GM19025 (cell line): ENCODE measurements around the gene SLC9A3.
A peak's percentile ranks its signal among the peaks of the same experiment; 100 is the strongest.

Source experiments
- ATAC-seq: cut with Tn5 transposase; IDR thresholded peaks from one replicate; pipeline ENCODE4 v1.9.1; 2021; ENCODE audit warnings: mild to moderate bottlenecking, low read depth, moderate library complexity; ENCODE audit not compliant: unreplicated experiment

SLC9A3 gene

GRCh38 chr5:556909-557441 lies 32.7 kb upstream of the SLC9A3 start:
- ATAC-seq: no peak

- no peak for ATAC-seq
Observed at GRCh38 chr5:555058-555623, 30.9 kb upstream of the SLC9A3 start.

GRCh38 chr5:554284-554988 lies 30.2 kb upstream of the SLC9A3 start:
- ATAC-seq: no peak

- ATAC-seq: no peak
Observed at GRCh38 chr5:553874-554273, 29.6 kb upstream of the SLC9A3 start.

DNA sequence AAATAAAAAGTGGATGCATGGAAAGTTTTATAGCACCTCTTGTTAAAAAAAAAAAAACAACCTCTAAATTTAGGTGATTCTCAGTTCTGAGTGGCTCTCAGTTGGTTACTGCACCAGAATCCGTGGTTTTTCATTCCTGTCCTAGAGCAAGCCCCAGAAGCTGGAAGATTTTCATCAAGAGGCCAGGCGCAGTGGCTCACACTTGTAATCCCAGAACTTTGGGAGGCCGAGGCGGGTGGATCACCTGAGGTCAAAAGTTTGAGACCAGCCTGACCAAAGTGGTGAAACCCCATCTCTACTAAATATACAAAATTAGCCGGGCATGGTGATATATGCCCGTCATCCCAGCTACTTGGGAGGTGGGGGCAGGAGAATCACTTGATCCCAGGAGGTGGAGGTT lies 27.2 kb upstream of the SLC9A3 start:
- ATAC-seq: no peak

GRCh38 chr5:549229-549628 lies 25.0 kb upstream of the SLC9A3 start:
- ATAC-seq: no peak

- ATAC-seq: no peak
Observed at GRCh38 chr5:548256-548655, 24.0 kb upstream of the SLC9A3 start.

- ATAC-seq: no peak
Observed at GRCh38 chr5:547086-547924, 23.1 kb upstream of the SLC9A3 start.

DNA sequence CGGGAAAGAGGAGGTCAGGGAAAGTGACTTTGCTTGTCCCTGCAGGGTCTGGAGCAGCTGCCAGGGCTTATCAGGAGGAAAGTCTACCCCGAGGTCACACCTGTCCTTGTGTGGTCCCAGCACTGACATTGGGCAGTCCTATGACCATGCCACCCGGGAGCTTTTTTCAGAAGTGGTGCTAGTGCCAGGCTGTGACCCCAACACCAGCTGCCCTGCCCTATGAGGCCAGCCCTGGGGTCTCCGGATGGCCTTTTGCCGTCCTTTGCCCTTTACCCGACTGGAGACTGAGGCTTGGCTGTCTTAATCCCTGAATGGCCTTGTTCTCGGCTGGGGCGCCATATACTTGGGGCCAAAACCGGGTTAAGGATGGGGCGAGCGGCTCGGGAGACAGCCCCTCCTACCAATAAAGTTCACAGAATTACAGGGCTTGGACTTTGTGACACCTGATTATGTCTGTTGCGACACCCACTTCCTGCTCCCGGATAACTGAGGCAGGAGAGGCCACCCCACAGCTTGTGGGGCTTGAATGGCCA lies 22.2 kb upstream of the SLC9A3 start:
- no peak for ATAC-seq

DNA sequence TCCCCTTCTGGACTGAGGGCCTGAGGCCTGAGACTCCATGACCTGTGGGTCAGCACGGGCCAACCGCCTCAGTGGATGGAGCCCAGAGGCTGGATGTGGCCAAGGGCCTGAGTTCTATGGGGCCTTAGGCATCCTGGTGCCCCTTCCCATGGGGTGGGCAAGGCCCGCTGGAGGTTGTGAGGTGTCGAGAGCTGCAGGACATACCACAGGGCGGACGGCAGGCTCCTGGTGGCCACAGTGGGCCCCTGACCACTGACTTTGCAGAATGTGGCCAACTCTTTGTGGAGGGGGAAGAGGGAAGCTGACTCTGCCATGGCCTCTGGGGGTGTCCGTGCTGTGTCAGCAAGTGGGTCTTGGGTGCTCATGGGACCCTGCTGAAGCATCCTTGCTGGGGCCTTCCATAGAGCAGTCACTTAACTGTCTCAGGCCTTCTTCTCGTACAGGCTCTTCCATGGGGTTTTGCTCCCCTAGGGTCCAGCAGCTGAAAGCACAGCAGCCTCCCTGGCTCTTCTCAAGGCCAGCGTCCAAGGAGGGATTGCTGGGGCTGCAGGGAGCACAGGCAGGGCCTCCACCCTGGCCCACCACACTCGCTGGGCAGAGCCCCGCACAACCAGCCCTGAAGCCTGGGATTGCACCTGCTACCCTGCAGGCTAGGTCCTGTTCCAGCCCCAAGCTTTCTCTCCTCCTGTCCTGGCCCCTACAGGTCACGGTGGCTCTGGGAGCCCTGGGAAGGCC lies 21.6 kb upstream of the SLC9A3 start:
- no peak for ATAC-seq

DNA sequence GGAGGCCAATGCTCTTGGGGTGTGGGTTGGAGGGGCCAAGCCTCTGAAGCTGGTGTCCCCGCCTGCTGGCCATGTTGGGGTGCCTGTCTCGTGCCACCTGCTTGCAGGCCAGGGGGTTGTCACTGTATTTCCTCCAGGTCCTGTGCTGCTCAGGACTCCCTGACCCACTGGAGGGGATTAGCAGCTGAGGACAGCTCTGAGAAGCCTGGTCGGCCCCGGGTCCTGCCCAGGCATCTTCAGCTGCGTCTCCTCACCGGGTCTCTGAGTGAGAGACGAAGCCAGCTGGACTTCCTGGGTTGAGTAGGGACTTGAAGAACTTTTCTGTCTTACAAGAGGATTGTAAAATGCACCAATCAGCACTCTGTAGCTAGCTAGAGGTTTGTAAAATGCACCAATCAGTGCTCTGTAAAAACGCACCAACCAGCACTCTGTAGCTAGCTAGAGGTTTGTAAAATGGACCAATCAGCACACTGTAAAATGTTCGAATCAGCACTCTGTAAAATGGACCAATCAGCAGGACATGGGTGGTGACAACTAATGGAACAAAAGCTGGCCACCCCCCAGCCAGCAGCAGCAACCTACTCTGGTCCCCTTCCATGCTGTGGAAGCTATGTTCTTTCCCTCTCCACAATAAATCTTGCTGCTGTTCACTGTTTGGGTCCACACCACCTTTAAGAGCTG lies 20.6 kb upstream of the SLC9A3 start:
- no peak for ATAC-seq

DNA sequence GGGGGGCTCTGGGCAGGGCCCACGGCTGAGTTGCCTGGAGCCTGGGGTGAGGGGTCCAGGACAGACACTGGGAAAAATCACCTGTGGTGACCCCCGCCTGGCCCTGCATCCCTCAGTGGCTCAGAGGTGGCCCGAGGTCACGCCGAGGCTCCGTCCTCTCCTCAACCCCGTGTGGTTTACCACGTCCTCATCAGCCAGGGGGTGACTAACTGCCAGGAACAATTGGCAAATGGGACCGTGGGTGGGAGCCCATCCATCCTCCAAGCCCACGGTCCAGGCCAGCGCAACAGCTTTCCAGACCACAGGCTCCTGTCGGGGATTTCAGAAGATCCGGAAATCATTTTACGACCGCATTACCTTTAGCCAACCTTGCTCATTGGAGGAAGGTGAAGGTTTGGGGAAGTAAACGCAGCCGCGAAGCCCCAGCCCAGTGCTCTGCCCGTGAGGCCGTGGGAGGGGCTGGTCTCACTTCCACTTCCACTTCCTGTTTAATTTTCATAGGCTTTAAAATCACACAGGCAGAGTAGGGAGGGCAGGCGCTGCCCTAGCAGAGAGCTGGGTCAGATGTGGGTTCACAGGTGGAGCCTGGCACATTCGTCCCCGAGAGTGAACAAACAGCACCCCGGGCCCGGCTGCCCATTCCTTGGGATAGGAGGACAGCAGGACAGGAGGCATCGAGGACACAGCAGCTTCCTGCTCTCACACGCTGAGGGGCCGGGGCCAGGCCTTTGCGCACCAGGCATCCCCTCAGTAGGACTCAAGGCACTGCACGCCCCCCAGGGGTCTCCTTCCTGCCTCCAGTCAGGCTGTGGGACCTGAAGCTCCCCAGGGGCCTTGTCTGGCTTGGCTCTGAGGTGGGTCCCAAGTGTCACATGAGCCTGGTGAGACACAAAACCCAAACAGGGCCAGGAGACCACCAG lies 19.8 kb upstream of the SLC9A3 start:
- peak; percentile 75 for ATAC-seq

DNA sequence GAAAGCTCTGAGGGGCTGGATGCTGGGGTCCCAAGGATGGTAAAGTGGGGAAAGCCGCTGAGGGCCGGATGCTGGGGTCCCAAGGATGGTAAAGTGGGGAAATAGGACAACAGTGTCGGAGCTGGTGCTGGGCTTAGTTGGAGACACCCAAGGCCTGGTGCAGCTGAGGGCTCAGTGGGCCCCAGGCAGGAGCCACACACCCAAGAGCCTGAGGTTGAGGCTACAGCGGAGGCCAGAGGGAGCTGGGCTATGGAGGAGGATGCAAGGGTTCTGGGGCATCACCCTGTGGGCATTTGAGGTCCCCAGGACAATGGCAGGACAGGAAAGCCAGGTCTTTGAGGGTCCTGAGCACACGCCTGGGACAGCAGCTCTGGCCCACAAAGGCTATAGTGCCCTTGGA lies 19.1 kb upstream of the SLC9A3 start:
- no peak for ATAC-seq

DNA sequence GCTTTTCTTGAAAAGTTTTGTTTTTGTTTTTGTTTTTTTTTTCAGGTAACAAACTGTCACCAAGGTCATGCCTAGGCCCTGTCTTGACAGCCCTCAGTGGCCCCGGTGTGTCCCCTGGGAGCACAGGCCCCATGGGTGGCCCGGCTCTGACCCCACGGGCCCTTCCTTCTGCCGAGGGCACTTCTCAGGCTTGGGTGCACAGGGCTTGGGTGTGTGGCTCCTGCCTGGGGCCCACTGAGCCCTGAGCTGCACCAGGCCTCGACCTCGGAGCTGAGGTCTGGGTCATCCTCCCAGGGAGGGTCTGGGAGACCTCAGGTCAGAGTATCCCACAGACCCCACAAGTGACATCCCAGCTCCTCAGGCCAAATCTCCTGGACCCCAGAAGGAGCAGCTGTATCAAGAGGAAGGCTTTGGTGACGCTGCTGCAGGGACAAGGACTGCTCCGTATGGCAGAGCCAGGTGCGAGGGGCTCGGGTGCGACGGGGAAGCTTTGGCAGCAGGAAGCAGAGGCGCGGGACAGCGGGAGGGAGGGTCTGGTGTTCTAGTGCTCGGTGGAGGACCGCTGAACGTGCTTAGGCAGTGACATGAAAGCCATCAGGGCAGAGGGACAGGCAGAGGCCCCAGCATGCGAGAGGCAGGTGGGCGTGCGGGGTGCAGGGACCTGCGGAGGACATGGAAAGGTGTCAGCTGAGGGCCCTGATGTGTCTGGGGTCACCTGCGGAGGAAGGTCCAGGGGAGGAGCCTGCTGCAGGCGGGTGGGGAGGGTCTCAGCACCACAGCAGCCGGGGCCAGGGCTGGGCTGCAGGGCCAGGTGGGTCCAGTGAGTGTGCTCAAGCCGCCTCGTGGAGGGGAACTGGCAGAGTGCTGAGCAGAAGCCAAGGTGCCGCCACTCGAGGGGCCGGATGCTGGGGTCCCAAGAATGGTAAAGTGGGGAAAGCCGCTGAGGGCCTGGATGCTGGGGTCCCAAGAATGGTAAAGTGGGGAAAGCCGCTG lies 18.4 kb upstream of the SLC9A3 start:
- no peak for ATAC-seq

- no peak for ATAC-seq
Observed at GRCh38 chr5:541539-542318, 17.5 kb upstream of the SLC9A3 start.

GRCh38 chr5:540906-541538 lies 16.8 kb upstream of the SLC9A3 start:
- no peak for ATAC-seq
